Mucosa of stomach (tissue), 1 donor: ENCODE results near the gene HRH3.

ENCODE experiments used
- H3K27me3 ChIP-seq: one replicate; pipeline ENCODE4 v1.7.0; 2013; ENCODE audit warnings: mild to moderate bottlenecking, low read length; ENCODE audit not compliant: control insufficient read depth, insufficient read depth
- H3K36me3 ChIP-seq: one replicate; pipeline ENCODE4 v1.7.0; 2013; ENCODE audit warnings: low read length; ENCODE audit not compliant: control insufficient read depth, insufficient read depth
- H3K4me1 ChIP-seq: one replicate; pipeline ENCODE4 v1.7.0; 2013; ENCODE audit warnings: mild to moderate bottlenecking, low read length; ENCODE audit not compliant: control insufficient read depth, insufficient read depth
- H3K4me3 ChIP-seq: one replicate; pipeline ENCODE4 v1.7.0; 2013; ENCODE audit warnings: low read length
- H3K9ac ChIP-seq: one replicate; pipeline ENCODE4 v1.7.0; 2013; ENCODE audit warnings: mild to moderate bottlenecking, low read length, moderate library complexity
- H3K9me3 ChIP-seq: one replicate; pipeline ENCODE4 v1.7.0; 2013; ENCODE audit warnings: mild to moderate bottlenecking, low read length, moderate library complexity; ENCODE audit not compliant: control insufficient read depth
- donor health status: Pancreatic carcinoma.

HRH3 gene

DNA sequence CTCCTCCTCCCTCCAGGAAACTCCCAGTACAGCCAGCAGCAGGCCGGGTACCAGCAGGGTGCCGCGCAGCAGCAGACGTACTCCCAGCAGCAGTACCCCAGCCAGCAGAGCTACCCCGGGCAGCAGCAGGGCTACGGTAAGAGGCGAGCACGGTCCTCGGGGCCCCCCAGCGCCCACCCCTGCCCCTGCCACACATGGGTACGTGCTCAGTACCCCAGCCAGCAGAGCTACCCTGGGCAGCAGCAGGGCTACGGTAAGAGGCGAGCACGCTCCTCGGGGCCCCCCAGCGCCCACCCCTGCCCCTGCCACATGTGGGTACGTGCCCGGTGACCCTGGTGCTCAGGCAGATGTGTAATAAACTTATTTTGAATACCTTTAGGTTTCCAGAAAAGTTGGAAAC is 47.4 kb downstream of the HRH3 start:
- H3K9ac ChIP-seq, result no peak overlapping the region
- H3K27me3 ChIP-seq, result no peaks in the 10 kb centered on the region
- no peaks in the 10 kb centered on the region for H3K4me1 ChIP-seq
- no peaks in the 10 kb centered on the region for H3K36me3 ChIP-seq
- no peaks in the 10 kb centered on the region for H3K9me3 ChIP-seq
- H3K4me3 ChIP-seq, result no peak overlapping the region

- Histone ChIP-seq H3K4me1 (no peaks in the 10 kb centered on the region), H3K36me3 (no peaks in the 10 kb centered on the region), H3K9me3 (no peaks in the 10 kb centered on the region), H3K4me3 (no peak overlapping the region), H3K27me3 (no peaks in the 10 kb centered on the region), H3K9ac (no peak overlapping the region)
Measured at GRCh38 chr20:62171245-62171644, 48.8 kb downstream of the HRH3 start.

DNA sequence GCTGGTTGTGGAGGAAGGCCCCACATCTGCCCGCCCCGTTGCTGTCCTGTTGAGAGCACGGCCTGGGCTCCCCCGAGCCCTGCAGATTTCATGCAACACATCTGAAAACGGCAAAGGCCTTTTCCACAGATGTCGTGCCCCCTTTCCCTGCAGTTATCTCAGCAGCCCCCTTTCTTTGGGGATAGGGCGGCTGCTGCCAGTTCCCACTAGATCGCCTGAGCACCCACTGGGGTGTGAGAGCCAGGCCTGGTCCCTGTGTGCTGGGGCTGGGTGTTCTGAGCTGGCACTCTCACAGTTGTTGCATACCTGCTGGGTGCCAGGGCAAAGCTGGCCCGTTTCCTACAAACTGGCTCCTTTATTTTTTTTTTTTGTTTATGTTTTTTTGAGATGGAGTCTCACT is 49.5 kb downstream of the HRH3 start:
- Histone ChIP-seq H3K4me1 (no peaks in the 10 kb centered on the region), H3K9me3 (no peaks in the 10 kb centered on the region), H3K36me3 (no peaks in the 10 kb centered on the region)

GRCh38 chr20:62168890-62169435 is 51.1 kb downstream of the HRH3 start:
- H3K9ac ChIP-seq, result no peak overlapping the region
- no peaks in the 10 kb centered on the region for H3K36me3 ChIP-seq
- no peaks in the 10 kb centered on the region for H3K9me3 ChIP-seq
- no peaks in the 10 kb centered on the region for H3K27me3 ChIP-seq
- H3K4me1 ChIP-seq, result no peaks in the 10 kb centered on the region
- H3K4me3 ChIP-seq, result no peak overlapping the region

More for the DNA sequence above, 49.5 kb downstream of the HRH3 start:
- no peak overlapping the region for H3K9ac ChIP-seq
- no peak overlapping the region for H3K4me3 ChIP-seq
- H3K27me3 ChIP-seq, result no peaks in the 10 kb centered on the region

DNA sequence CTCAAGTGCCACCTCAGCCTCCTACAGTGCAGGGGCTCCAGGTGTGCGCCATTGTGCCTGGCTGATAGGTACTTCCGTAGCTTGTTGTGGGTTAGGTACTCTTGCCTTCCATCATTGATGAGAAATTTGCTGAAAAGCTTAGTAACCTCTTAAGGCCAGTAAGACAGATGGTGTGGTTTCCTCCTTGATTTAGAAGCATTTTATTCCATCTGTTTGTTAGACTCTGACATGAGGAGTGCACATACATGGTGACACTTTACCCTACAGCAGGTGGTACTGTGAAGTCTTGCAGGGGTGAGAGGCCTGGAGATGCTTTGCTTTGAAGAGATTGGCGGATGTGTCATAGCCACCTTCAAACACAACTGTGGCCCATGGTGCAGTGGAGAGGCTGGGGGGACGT is 52.0 kb downstream of the HRH3 start:
- Histone ChIP-seq H3K4me1 (no peaks in the 10 kb centered on the region), H3K27me3 (no peaks in the 10 kb centered on the region), H3K36me3 (no peaks in the 10 kb centered on the region), H3K9me3 (no peaks in the 10 kb centered on the region), H3K9ac (no peak overlapping the region), H3K4me3 (no peak overlapping the region)

- H3K36me3 ChIP-seq, result no peaks in the 10 kb centered on the region
- no peaks in the 10 kb centered on the region for H3K9me3 ChIP-seq
- H3K27me3 ChIP-seq, result no peaks in the 10 kb centered on the region
- H3K9ac ChIP-seq, result no peak overlapping the region
- H3K4me1 ChIP-seq, result no peaks in the 10 kb centered on the region
- H3K4me3 ChIP-seq, result no peak overlapping the region
Measured at GRCh38 chr20:62167474-62167873, 52.6 kb downstream of the HRH3 start.

- Histone ChIP-seq H3K9me3 (no peaks in the 10 kb centered on the region), H3K27me3 (no peaks in the 10 kb centered on the region), H3K4me3 (no peak overlapping the region), H3K4me1 (no peaks in the 10 kb centered on the region), H3K36me3 (no peaks in the 10 kb centered on the region), H3K9ac (no peak overlapping the region)
Measured at GRCh38 chr20:62165762-62166399, 54.2 kb downstream of the HRH3 start.
